Measurements from ENCODE around the gene TECTA. TPM values are rescaled to one million over a fixed set of nuclear protein-coding genes. Genes with fewer than 3 reads are reported as not detected.

Gene TECTA
- polyA plus RNA-seq, 2 of the 4 experiments (the other 2 are of a cell fraction) = 0.05 to 0.14 TPM

- TF ChIP-seq CBX2 (IDR thresholded peaks at IDR 0.05; ENCODE audit: borderline replicate concordance, low read depth) (no peak), TFCP2L1 (CRISPR knock-in tag; IDR thresholded peaks at IDR 0.05) (no peak), HOXA7 (CRISPR knock-in tag; IDR thresholded peaks at IDR 0.05) (no peak), BCL3 (IDR thresholded peaks at IDR 0.05) (no peak), ELK1 (IDR thresholded peaks at IDR 0.05; ENCODE audit: low read depth, low read length) (no peak), PBX3 (IDR thresholded peaks at IDR 0.05) (no peak), TP53 (CRISPR knock-in tag; IDR thresholded peaks at IDR 0.05) (no peak), ZFP36 (IDR thresholded peaks at IDR 0.05; ENCODE audit: borderline replicate concordance, partially characterized antibody) (no peak), NR3C1 (IDR thresholded peaks at IDR 0.05) (no peak), JUNB (IDR thresholded peaks at IDR 0.05) (no peak), POLR2A (IDR thresholded peaks at IDR 0.05; ENCODE audit: low read length) (no peak)
- WGBS (ENCODE audit: missing lambda C conversion rate) = 27% methylated on average over 4 of the region's 4 CpGs
- no peaks in the 10 kb centered on the region for H3K4me1 ChIP-seq
- no peak overlapping the region for H3K4me3 ChIP-seq
- no peaks in the 10 kb centered on the region for H3K9me3 ChIP-seq
- POLR2A ChIA-PET = no interaction called here
- H3K27ac ChIP-seq = no peak overlapping the region
- ATAC-seq (no peak), FAIRE-seq (no peak), DNase-seq (ENCODE audit: low read depth in 1 of 2, low spot score in 1 of 2) (no peak)
- CTCF ChIA-PET = no interaction called here
- no peak overlapping the region for H3K4me2 ChIP-seq
Observed at GRCh38 chr11:121225382-121225781, 124.3 kb downstream of the TECTA start.

- CTCF ChIA-PET = no interaction called here
- ATAC-seq = no peak
- Histone ChIP-seq H3K9me3 (no peaks in the 10 kb centered on the region), H3K27ac (no peak overlapping the region), H3K4me3 (no peak overlapping the region), H3K4me2 (no peak overlapping the region), H3K4me1 (no peaks in the 10 kb centered on the region)
- DNase-seq (ENCODE audit: low read depth in 1 of 2, low spot score in 1 of 2) = no peak
- WGBS (ENCODE audit: missing lambda C conversion rate) = no CpG with 5 or more reads among the region's 1 CpG
- FAIRE-seq = no peak
- POLR2A ChIA-PET = no interaction called here
- no peak for TF ChIP-seq NFE2L2 (conservative IDR thresholded peaks at IDR 0.05; ENCODE audit: low read length)
- no peak for TF ChIP-seq POLR2AphosphoS2 (conservative IDR thresholded peaks at IDR 0.05; ENCODE audit: low read length)
- TF ChIP-seq POLR2A (IDR thresholded peaks at IDR 0.05; ENCODE audit: low read length) = no peak
- TF ChIP-seq ZFP36 (IDR thresholded peaks at IDR 0.05; ENCODE audit: borderline replicate concordance, partially characterized antibody) = no peak
- TF ChIP-seq KDM5A (IDR thresholded peaks at IDR 0.05) = no peak
- TF ChIP-seq PHF8 (IDR thresholded peaks at IDR 0.05; ENCODE audit: borderline replicate concordance, low read depth) = no peak
Observed at GRCh38 chr11:121226415-121227263, 125.6 kb downstream of the TECTA start.

- H3K27ac ChIP-seq = no peak overlapping the region
- FAIRE-seq = no peak
- H3K4me3 ChIP-seq = no peak overlapping the region
- DNase-seq (ENCODE audit: low read depth in 1 of 2, low spot score in 1 of 2) = no peak
- TF ChIP-seq SMC3 (IDR thresholded peaks at IDR 0.05) = no peak
- TF ChIP-seq RFX5 (IDR thresholded peaks at IDR 0.05) = no peak
- TF ChIP-seq EP300 (IDR thresholded peaks at IDR 0.05) = no peak
- no peak for TF ChIP-seq MAFK (IDR thresholded peaks at IDR 0.05; ENCODE audit: partially characterized antibody)
- no peak for TF ChIP-seq E2F6 (IDR thresholded peaks at IDR 0.05; ENCODE audit: borderline replicate concordance, low read depth)
- no peak for TF ChIP-seq ATOH8 (CRISPR knock-in tag; IDR thresholded peaks at IDR 0.05; ENCODE audit: low read depth)
- TF ChIP-seq JUN (IDR thresholded peaks at IDR 0.05) = no peak
- no peak for TF ChIP-seq USF2 (IDR thresholded peaks at IDR 0.05)
- no peak for TF ChIP-seq CBX8 (IDR thresholded peaks at IDR 0.05)
- TF ChIP-seq JUNB (IDR thresholded peaks at IDR 0.05) = no peak
- no peak for TF ChIP-seq HOXA7 (CRISPR knock-in tag; IDR thresholded peaks at IDR 0.05)
- no peak for TF ChIP-seq CEBPB (IDR thresholded peaks at IDR 0.05)
- no peak for TF ChIP-seq MYC (IDR thresholded peaks at IDR 0.05; ENCODE audit: borderline replicate concordance, low read length)
- no peak for TF ChIP-seq ZC3H11A (IDR thresholded peaks at IDR 0.05)
- TF ChIP-seq FOXS1 (CRISPR knock-in tag; IDR thresholded peaks at IDR 0.05) = no peak
- CTCF ChIA-PET = no interaction called here
- ATAC-seq = no peak
- POLR2A ChIA-PET = no interaction called here
- H3K4me2 ChIP-seq = no peak overlapping the region
- H3K9me3 ChIP-seq = no peaks in the 10 kb centered on the region
- H3K4me1 ChIP-seq = no peaks in the 10 kb centered on the region
- 0% methylated on average over 1 of the region's 1 CpG for WGBS (ENCODE audit: missing lambda C conversion rate)
Observed at GRCh38 chr11:121228851-121229250, 127.8 kb downstream of the TECTA start.
